GM18507 (cell line): Measurements from ENCODE around the gene TP53.

ENCODE experiments used
- DNase-seq: peaks from one replicate; pipeline ENCODE4 v3.0.0; 2011; ENCODE audit warnings: low read depth; ENCODE audit not compliant: insufficient read length; ENCODE audit errors: extremely low spot score
- FAIRE-seq: peaks from 2 replicates; lab custom pipeline; 2011; peaks lifted over from hg19 to GRCh38; lab: Jason Lieb, UNC

The TP53 gene

DNA sequence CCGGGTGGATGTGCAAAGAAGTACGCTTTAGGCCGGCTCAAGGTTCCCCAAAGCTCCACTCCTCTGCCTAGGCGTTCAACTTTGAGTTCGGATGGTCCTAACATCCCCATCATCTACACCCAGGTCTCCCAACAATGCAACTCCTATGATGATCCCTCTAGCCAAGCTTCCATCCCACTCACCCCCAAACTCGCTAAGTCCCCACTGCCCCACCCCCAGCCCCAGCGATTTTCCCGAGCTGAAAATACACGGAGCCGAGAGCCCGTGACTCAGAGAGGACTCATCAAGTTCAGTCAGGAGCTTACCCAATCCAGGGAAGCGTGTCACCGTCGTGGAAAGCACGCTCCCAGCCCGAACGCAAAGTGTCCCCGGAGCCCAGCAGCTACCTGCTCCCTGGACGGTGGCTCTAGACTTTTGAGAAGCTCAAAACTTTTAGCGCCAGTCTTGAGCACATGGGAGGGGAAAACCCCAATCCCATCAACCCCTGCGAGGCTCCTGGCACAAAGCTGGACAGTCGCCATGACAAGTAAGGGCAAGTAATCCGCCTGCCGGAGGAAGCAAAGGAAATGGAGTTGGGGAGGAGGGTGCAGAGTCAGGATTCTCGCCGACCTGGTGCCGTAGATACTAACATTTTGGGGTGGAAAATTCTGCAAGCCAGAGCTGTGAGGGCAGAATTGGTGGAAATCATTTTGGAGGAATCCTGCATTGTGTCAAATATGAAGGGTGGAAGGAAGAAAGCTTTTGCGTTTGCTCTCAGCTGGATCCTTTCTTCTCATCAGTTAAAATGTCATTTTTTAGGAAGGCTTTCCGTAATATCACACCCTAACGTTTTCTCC is at the start of gene TP53:
TP53 (minus strand) TSS at position 419 of the 836 bp plus-strand sequence. CDS start 10,896 bp downstream, outside the sequence.
- FAIRE-seq, result no peak

GRCh38 chr17:7732981-7733539 is 45.8 kb upstream of the TP53 start:
- DNase-seq (no peak), FAIRE-seq (no peak)

More for the DNA sequence above, at the start of gene TP53:
- DNase-seq, result peak; percentile 67

GRCh38 chr17:7729816-7730215 is 42.5 kb upstream of the TP53 start:
- FAIRE-seq (no peak), DNase-seq (no peak)

- DNase-seq, result no peak
These were observed 40.6 kb upstream of the TP53 start for GRCh38 chr17:7727886-7728285.

DNA sequence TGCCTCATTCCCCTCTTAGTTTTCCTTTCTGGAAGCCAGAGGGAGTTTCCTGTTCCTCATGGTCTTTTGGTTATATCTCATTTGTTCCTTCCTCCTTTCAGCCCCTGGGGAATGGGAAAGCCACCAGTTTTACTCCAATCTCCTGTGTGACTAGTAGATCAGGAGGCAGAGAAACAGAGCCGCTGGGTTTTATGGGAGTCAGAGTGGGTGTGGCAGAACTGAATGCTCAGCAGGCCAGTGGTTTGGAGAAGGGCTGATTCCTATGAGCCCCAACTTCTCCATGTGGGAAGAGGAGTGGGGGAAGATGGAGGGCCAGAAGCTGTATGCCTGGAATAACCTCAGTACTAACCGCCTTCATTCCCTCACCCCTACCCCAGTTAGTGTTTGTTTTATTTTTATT is 34.3 kb upstream of the TP53 start:
- FAIRE-seq (no peak), DNase-seq (no peak)

More at GRCh38 chr17:7727886-7728285, 40.6 kb upstream of the TP53 start:
- FAIRE-seq, result no peak

DNA sequence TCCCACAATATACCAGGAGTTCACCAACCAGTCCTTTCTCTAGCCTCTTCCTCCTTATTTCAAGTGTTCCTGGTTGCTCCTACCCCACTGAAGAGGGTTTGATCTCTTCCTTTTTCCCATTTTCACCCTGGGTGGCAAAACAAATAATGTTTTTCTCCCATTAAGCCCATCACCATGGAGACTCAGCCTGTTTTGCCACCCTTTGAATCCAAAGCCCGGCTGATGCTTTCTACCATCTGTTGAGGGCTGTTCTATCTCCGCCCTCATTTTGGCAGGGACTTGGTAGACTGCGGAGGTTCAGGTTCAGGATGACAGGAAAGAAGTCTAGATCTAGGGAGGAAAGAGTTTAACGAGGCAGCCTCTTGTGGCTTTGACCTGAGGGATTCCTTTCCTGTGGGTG is 32.8 kb upstream of the TP53 start:
- FAIRE-seq, result no peak

DNA sequence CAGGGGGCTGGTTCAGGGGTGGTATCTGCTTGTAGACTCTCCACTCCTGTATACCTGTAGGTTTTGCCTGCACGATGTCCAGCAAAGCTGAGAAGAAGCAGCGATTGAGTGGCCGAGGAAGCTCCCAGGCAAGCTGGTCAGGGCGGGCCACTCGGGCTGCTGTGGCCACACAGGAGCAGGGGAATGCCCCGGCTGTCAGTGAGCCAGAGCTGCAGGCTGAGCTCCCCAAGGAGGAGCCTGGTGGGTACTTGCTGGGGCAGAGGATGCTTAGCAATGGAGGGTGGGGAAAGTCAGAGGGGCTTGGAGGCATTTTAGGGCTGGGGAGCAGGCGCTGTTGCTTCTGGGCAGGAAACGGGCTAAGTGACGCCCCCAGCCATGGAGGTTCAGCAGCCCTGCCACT is 32.4 kb upstream of the TP53 start:
- no peak for FAIRE-seq
- no peak for DNase-seq

More for the DNA sequence above, 32.8 kb upstream of the TP53 start:
- DNase-seq, result no peak

GRCh38 chr17:7717756-7718350 is 30.6 kb upstream of the TP53 start:
- FAIRE-seq (no peak), DNase-seq (no peak)

GRCh38 chr17:7716901-7717755 is 29.8 kb upstream of the TP53 start, which contains the start of gene DNAH2:
DNAH2 (plus strand) TSS chr17:7717744; CDS start chr17:7719735, 1,991 bp downstream.
- FAIRE-seq, result no peak
- peak; percentile 38 for DNase-seq

GRCh38 chr17:7715936-7716886 is 28.9 kb upstream of the TP53 start:
- FAIRE-seq (no peak), DNase-seq (no peak)

- no peak for FAIRE-seq
These were observed 27.7 kb upstream of the TP53 start for GRCh38 chr17:7714721-7715594.

DNA sequence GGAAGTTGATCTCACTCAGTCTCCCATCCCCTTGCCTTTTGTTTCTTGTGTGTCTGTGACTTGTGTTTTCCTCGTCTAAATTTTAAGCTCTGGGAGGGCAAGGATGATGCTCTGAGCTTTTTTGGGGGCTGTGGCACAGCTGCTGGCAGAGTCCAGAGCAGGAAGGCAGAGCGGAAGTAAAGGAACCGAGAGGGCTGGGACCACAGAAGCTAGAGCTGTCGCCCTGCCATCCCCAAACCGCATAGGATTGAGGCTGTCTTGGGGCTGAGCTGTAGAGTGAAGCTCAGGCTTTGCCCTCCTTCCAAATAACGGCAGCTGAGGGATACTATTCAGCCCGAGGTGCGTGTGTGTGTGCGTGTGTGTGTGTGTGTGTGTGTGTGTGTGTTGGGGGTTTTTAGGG is 26.5 kb upstream of the TP53 start:
- DNase-seq (no peak), FAIRE-seq (no peak)

More at GRCh38 chr17:7714721-7715594, 27.7 kb upstream of the TP53 start:
- DNase-seq, result no peak

DNA sequence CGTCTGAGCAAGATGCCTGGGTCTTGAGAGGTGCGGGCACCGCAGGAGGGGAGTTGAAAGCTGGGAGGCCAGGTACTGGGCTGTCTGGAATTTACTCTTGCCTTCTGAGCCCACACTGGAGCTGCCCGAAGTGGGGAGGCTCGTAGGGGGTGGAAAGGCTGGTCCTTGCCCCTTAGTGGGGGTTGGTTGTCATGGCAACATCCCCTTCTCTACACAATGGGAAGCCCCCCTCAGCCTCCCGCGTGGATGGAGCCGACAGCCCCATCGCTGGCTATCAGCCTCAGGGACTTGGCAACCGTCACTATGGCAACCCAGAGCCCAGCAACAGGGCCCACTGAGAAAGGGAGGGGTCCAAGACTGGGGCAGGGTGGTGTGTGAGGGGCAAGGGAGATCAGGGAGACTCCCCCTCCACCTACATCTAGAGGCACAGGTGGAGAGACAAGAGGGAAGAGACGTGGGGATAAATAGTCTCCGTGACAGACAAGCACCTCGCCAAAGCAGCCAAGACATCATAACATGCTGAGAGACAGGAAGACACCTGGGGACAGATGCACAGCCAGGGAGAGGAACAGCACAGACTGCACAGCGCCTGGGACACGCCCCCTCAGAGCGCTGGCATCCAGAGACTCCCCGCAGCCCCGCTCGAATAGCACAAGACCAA is 25.0 kb upstream of the TP53 start:
- DNase-seq (no peak), FAIRE-seq (no peak)

DNA sequence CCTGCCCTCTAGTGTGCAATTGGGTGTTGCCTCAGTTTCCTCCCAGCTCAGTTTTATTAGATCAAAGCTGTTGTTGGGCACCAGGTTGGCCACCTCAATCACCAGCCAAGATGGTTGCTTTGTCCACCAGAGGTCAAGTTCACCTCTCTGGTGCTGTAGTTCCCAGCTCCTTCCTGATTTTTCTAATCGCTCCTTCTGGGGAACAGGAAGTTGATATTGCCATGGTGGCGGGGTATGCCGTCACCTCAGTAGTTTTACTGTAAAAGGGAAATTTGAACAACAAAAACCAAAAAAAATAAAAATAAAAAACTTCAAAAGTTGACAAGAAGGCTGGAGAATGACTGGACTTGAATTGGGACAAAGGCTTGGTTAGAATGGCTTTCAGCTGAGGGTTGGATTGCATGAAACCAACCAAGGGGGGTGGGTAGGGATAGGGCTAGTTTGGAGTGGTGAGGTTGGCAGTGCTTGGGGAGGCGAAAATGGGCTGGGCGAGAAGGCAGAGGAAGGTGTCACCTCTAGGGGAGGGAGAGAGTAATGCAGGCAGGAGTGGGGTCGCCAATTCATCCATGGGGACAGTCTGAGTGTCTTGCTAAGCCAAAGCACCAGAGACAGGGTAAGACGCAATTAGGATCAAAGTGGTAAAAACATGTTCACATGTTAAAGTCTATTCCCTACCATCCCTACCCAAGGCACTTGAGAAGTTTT is 23.9 kb upstream of the TP53 start:
- DNase-seq, result no peak
- no peak for FAIRE-seq

GRCh38 chr17:7710301-7710700 is 23.0 kb upstream of the TP53 start:
- no peak for DNase-seq
- FAIRE-seq, result no peak

DNA sequence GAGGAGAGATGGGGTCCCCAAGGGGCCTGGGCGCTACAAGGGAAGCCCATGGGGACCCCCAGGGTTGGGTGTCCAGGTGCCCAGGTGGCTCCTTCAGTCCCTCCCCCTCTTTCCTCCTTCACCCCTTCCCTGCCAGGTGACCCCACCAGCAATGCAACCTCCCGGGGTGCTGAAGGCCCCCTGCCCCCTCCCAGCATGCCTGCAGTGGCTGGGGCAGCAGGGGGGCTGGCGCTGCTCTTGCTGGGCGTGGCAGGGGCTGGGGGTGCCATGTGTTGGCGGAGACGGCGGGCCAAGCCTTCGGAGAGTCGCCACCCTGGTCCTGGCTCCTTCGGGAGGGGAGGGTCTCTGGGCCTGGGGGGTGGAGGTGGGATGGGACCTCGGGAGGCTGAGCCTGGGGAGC is 21.7 kb upstream of the TP53 start:
- no peak for FAIRE-seq
- no peak for DNase-seq
